ENCODE measurements around the gene SMC2. TPM values are rescaled to one million over a fixed set of nuclear protein-coding genes. Genes with fewer than 3 reads are reported as not detected.

The SMC2 gene
- total RNA-seq, 2 donors from 2014 or later: 32.3 to 32.5 TPM

DNA sequence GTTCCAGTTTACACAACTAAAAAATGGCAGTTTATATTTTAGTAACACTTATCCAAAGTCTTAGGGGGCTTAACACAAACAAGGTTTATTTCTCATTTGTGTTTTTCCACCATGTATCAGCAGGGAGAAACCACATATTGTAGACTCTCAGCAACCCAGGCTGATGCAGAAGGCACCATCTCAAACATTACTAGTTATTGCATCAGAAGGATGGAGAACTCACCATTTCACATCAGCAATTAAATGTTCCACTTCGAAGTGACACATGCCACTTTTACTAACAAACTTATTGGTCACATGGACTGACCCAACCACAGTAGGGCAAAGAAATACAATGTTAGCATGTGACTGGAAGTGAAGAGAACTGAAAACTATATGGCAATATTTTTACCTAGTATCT is 22.5 kb upstream of the SMC2 start:
- WGBS, 2 experiments (ENCODE audit: insufficient coverage in 1 of 2, insufficient read length in 1 of 2): 77% methylated on average over 1 of the region's 1 CpG; no CpG with 5 or more reads in 1 of the 2 experiments
- no peaks in the 10 kb centered on the region for H3K9me3 Mint-ChIP-seq
- no peaks in the 10 kb centered on the region for H3K36me3 ChIP-seq (ENCODE audit: control insufficient read depth, insufficient read depth, low read length)
- no peaks in the 10 kb centered on the region for H3K27me3 ChIP-seq (ENCODE audit: control insufficient read depth, insufficient read depth, low read length, poor library complexity, severe bottlenecking)
- no peak overlapping the region for H3K4me3 Mint-ChIP-seq
- H3K9me3 ChIP-seq (ENCODE audit: control insufficient read depth, low read length): no peaks in the 10 kb centered on the region
- H3K27ac ChIP-seq (ENCODE audit: low read depth, low read length): no peak overlapping the region
- H3K9ac ChIP-seq (ENCODE audit: extremely low read depth, low read length, poor library complexity, severe bottlenecking): no peak overlapping the region
- H3K4me3 ChIP-seq (ENCODE audit: low read length): no peak overlapping the region
- no peaks in the 10 kb centered on the region for H3K36me3 Mint-ChIP-seq (ENCODE audit: low read depth)
- no peak for DNase-seq
- no peaks in the 10 kb centered on the region for H3K27me3 Mint-ChIP-seq (ENCODE audit: insufficient read depth)
- H3K27ac Mint-ChIP-seq: no peak overlapping the region
- H3K4me1 ChIP-seq (ENCODE audit: control insufficient read depth, insufficient read depth, low read length): no peaks in the 10 kb centered on the region
- TF ChIP-seq, protein P1, sequence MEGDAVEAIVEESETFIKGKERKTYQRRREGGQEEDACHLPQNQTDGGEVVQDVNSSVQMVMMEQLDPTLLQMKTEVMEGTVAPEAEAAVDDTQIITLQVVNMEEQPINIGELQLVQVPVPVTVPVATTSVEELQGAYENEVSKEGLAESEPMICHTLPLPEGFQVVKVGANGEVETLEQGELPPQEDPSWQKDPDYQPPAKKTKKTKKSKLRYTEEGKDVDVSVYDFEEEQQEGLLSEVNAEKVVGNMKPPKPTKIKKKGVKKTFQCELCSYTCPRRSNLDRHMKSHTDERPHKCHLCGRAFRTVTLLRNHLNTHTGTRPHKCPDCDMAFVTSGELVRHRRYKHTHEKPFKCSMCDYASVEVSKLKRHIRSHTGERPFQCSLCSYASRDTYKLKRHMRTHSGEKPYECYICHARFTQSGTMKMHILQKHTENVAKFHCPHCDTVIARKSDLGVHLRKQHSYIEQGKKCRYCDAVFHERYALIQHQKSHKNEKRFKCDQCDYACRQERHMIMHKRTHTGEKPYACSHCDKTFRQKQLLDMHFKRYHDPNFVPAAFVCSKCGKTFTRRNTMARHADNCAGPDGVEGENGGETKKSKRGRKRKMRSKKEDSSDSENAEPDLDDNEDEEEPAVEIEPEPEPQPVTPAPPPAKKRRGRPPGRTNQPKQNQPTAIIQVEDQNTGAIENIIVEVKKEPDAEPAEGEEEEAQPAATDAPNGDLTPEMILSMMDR (conservative IDR thresholded peaks at IDR 0.05): no peak
- H3K4me1 Mint-ChIP-seq: no peaks in the 10 kb centered on the region

- Mint-ChIP-seq H3K9me3 (peaks cover 3% of the 10 kb centered on the region), H3K27me3 (ENCODE audit: insufficient read depth) (no peaks in the 10 kb centered on the region), H3K4me3 (no peak overlapping the region), H3K4me1 (no peaks in the 10 kb centered on the region), H3K27ac (no peak overlapping the region), H3K36me3 (ENCODE audit: low read depth) (no peaks in the 10 kb centered on the region)
- no peak overlapping the region for H3K27ac ChIP-seq (ENCODE audit: low read depth, low read length)
- TF ChIP-seq, protein P1 (conservative IDR thresholded peaks at IDR 0.05): no peak
- WGBS, 2 experiments (ENCODE audit: insufficient coverage in 1 of 2, insufficient read length in 1 of 2): 62 to 67% methylated on average over 2 to 3 of the region's 3 CpGs
- no peaks in the 10 kb centered on the region for H3K4me1 ChIP-seq (ENCODE audit: control insufficient read depth, insufficient read depth, low read length)
- H3K36me3 ChIP-seq (ENCODE audit: control insufficient read depth, insufficient read depth, low read length): no peaks in the 10 kb centered on the region
- no peak overlapping the region for H3K4me3 ChIP-seq (ENCODE audit: low read length)
- H3K27me3 ChIP-seq (ENCODE audit: control insufficient read depth, insufficient read depth, low read length, poor library complexity, severe bottlenecking): no peaks in the 10 kb centered on the region
- no peak for DNase-seq
- peaks cover 6% of the 10 kb centered on the region for H3K9me3 ChIP-seq (ENCODE audit: control insufficient read depth, low read length)
- no peak overlapping the region for H3K9ac ChIP-seq (ENCODE audit: extremely low read depth, low read length, poor library complexity, severe bottlenecking)
These were observed 20.9 kb upstream of the SMC2 start for GRCh38 chr9:104073098-104073769.

DNA sequence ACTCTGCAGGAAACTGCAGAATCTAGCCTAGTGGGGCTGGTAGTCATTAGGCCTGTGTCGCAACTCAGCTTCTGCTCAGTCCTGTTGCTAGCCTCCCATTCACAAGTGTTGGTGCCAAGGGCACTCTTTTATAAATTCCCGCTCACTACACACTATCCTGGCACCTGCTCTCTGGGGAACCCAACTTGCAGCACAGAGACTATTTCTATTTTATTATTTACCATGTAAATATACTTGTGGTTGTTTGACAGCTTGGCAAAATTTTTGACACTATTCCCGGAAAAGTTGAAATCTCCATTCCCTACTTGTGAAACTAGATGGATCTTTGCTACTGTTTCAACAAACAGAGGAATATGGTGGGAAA is 20.4 kb upstream of the SMC2 start:
- no peaks in the 10 kb centered on the region for H3K36me3 ChIP-seq (ENCODE audit: control insufficient read depth, insufficient read depth, low read length)
- Mint-ChIP-seq H3K36me3 (ENCODE audit: low read depth) (no peaks in the 10 kb centered on the region), H3K9me3 (peaks cover 7% of the 10 kb centered on the region), H3K27me3 (ENCODE audit: insufficient read depth) (no peaks in the 10 kb centered on the region), H3K4me1 (no peaks in the 10 kb centered on the region), H3K4me3 (no peak overlapping the region), H3K27ac (no peak overlapping the region)
- no peak for DNase-seq
- H3K9ac ChIP-seq (ENCODE audit: extremely low read depth, low read length, poor library complexity, severe bottlenecking): no peak overlapping the region
- H3K9me3 ChIP-seq (ENCODE audit: control insufficient read depth, low read length): peaks cover 11% of the 10 kb centered on the region
- no peak overlapping the region for H3K4me3 ChIP-seq (ENCODE audit: low read length)
- TF ChIP-seq, protein P1 (conservative IDR thresholded peaks at IDR 0.05): no peak
- H3K27ac ChIP-seq (ENCODE audit: low read depth, low read length): no peak overlapping the region
- H3K4me1 ChIP-seq (ENCODE audit: control insufficient read depth, insufficient read depth, low read length): no peaks in the 10 kb centered on the region
- no peaks in the 10 kb centered on the region for H3K27me3 ChIP-seq (ENCODE audit: control insufficient read depth, insufficient read depth, low read length, poor library complexity, severe bottlenecking)
- WGBS, 2 experiments (ENCODE audit: insufficient coverage in 1 of 2, insufficient read length in 1 of 2): 81 to 86% methylated on average over 1 to 3 of the region's 3 CpGs

Data from endodermal cell (in vitro differentiated cells).